HCT116 (cell line): Measurements from ENCODE around the gene GPC4. TPM values are rescaled to one million over a fixed set of nuclear protein-coding genes. Genes with fewer than 3 reads are reported as not detected.

Source experiments
- ATAC-seq: fragments of 200-7000 bp; cut with Tn5 transposase; 2 replicates; pipeline ENCODE4 v1.9.1; 2020; ENCODE audit warnings: mild to moderate bottlenecking, moderate library complexity
- BruUV-seq: library from RNA; stranded (reverse); fragments of 400-500 nt; replicated peaks from 2 replicates; lab custom pipeline; 2021; lab: Mats Ljungman, UMichigan
- CTCF ChIA-PET: fragments of 300-600 bp; sonication (Branson Sonifier 250); formaldehyde crosslinking; loops from one replicate; lab custom pipeline; 2021; ENCODE audit warnings: antibody characterized with exemption; lab: Charles Lee
- POLR2A ChIA-PET: fragments of 300-600, 350-600 bp; sonication (Branson Sonifier 250); formaldehyde crosslinking; loops from one replicate; lab custom pipeline; 2021; ENCODE audit warnings: antibody characterized with exemption; lab: Charles Lee
- RAD21 ChIA-PET, 2 experiments: fragments of 300-600 bp; sonication (Branson Sonifier 250); formaldehyde crosslinking; loops; one replicate each; lab custom pipeline; 2023; ENCODE audit warnings: low total read pairs in 2 of 2; ENCODE audit not compliant: uncharacterized antibody in 2 of 2, unreplicated experiment in 2 of 2, low non-redundant PET in 1 of 2; lab: Charles Lee
- DNase-seq: peaks from one replicate; pipeline ENCODE4 v3.0.0-alpha.2; 2010; ENCODE audit warnings: low read depth, low spot score
- H2AFZ ChIP-seq: fragments of 200-600 bp; shearing (Covaris generic), sonication (generic); 2 replicates; pipeline ENCODE4 v1.6.1; 2017; ENCODE audit warnings: low read depth, mixed run types, mixed read lengths, antibody characterized with exemption, low read length; ENCODE audit not compliant: poor library complexity, severe bottlenecking
- H3K27ac ChIP-seq: 2 replicates; pipeline ENCODE4 v1.5.1; 2012; ENCODE audit warnings: low read depth, low read length
- H3K27me3 ChIP-seq: fragments of 200-600 bp; sonication (generic); 2 replicates; pipeline ENCODE4 v1.6.1; 2016; ENCODE audit warnings: mixed run types, low read length, mixed read lengths; ENCODE audit not compliant: insufficient read depth
- H3K36me3 ChIP-seq, 2 experiments: fragments of 200-500 bp in 1 of 2; fragments of 200-600 bp in 1 of 2; sonication (Bioruptor generic) in 1 of 2; sonication (generic) in 1 of 2; 2 replicates each; pipeline versions ENCODE4 v1.5.1 to v1.6.1; 2014 to 2016; ENCODE audit warnings: low read length in 2 of 2, inconsistent platforms in 1 of 2, mixed read lengths in 1 of 2, mixed run types in 1 of 2; ENCODE audit not compliant: insufficient read depth in 2 of 2, control insufficient read depth in 1 of 2
- H3K4me1 ChIP-seq, 2 experiments: fragments of 200-600 bp in 1 of 2; sonication (generic) in 1 of 2; 2 replicates each; pipeline versions ENCODE4 v1.5.1 to v1.6.1; 2012 to 2017; ENCODE audit warnings: low read length in 2 of 2, inconsistent platforms in 1 of 2, mild to moderate bottlenecking in 1 of 2, mixed read lengths in 1 of 2, mixed run types in 1 of 2, moderate library complexity in 1 of 2; ENCODE audit not compliant: insufficient read depth in 2 of 2, control insufficient read depth in 1 of 2
- H3K4me2 ChIP-seq: fragments of 200-600 bp; sonication (generic); 2 replicates; pipeline ENCODE4 v1.6.1; 2017; ENCODE audit warnings: mixed run types, low read length, mixed read lengths
- H3K4me3 ChIP-seq, 2 experiments: fragments of 200-600 bp in 1 of 2; sonication (generic) in 1 of 2; replicated peaks in 1 of 2; 2 replicates each; pipeline ENCODE4 v1.5.1; 2011 to 2016; ENCODE audit warnings: low read length in 2 of 2, control low read depth in 1 of 2, low read depth in 1 of 2, mild to moderate bottlenecking in 1 of 2, mixed read lengths in 1 of 2, mixed run types in 1 of 2
- H3K79me2 ChIP-seq: fragments of 200-600 bp; sonication (generic); 2 replicates; pipeline ENCODE4 v1.6.1; 2017; ENCODE audit warnings: mild to moderate bottlenecking, mixed run types, low read length, moderate library complexity, mixed read lengths; ENCODE audit not compliant: insufficient read depth
- H3K9ac ChIP-seq: fragments of 200-600 bp; sonication (generic); 2 replicates; pipeline ENCODE4 v1.6.1; 2016; ENCODE audit warnings: low read length, mixed read lengths
- H3K9me2 ChIP-seq: fragments of 200-600 bp; sonication (generic), shearing (Covaris generic); 2 replicates; pipeline ENCODE4 v1.6.1; 2017; ENCODE audit warnings: mixed run types, mild to moderate bottlenecking, moderate library complexity; ENCODE audit not compliant: insufficient read depth
- H3K9me3 ChIP-seq, 2 experiments: fragments of 200-500 bp in 1 of 2; fragments of 200-600 bp in 1 of 2; sonication (Bioruptor generic) in 1 of 2; sonication (generic) in 1 of 2; 2 replicates each; pipeline ENCODE4 v1.6.1; 2014 to 2017; ENCODE audit warnings: low read length in 2 of 2, mixed read lengths in 2 of 2, inconsistent platforms in 1 of 2, low read depth in 1 of 2, mild to moderate bottlenecking in 1 of 2, mixed run types in 1 of 2, moderate library complexity in 1 of 2; ENCODE audit not compliant: control insufficient read depth in 1 of 2, insufficient read depth in 1 of 2
- H4K20me1 ChIP-seq: fragments of 200-600 bp; sonication (generic), shearing (Covaris generic); 2 replicates; pipeline ENCODE4 v1.6.1; 2017; ENCODE audit warnings: mixed run types, mild to moderate bottlenecking, moderate library complexity; ENCODE audit not compliant: insufficient read depth
- ATF3 ChIP-seq: IDR thresholded peaks from 2 replicates; pipeline ENCODE4 v1.6.1; 2012
- CBX3 ChIP-seq: IDR thresholded peaks from 2 replicates; pipeline ENCODE4 v1.6.1; 2012; ENCODE audit warnings: low read depth
- CEBPB ChIP-seq: IDR thresholded peaks from 2 replicates; pipeline ENCODE4 v1.6.1; 2012; ENCODE audit warnings: low read depth
- EGR1 ChIP-seq: IDR thresholded peaks from 2 replicates; pipeline ENCODE4 v1.6.1; 2012; ENCODE audit warnings: low read depth
- ELF1 ChIP-seq: IDR thresholded peaks from 2 replicates; pipeline ENCODE4 v1.6.1; 2012; ENCODE audit warnings: low read depth, borderline replicate concordance
- EZH2 ChIP-seq: fragments of 200-600 bp; sonication (generic); IDR thresholded peaks from 2 replicates; pipeline ENCODE4 v1.6.1; 2017; ENCODE audit warnings: antibody characterized with exemption, mixed run types
- EZH2phosphoT487 ChIP-seq: fragments of 200-600 bp; IDR thresholded peaks from 2 replicates; pipeline ENCODE4 v1.6.1; 2018; ENCODE audit warnings: antibody characterized with exemption, borderline replicate concordance
- FOSL1 ChIP-seq: IDR thresholded peaks from 2 replicates; pipeline ENCODE4 v1.6.1; 2012; ENCODE audit warnings: low read depth
- JUND ChIP-seq: IDR thresholded peaks from 2 replicates; pipeline ENCODE4 v1.6.1; 2012
- POLR2AphosphoS5 ChIP-seq: IDR thresholded peaks from 2 replicates; pipeline ENCODE4 v1.6.1; 2011; ENCODE audit warnings: mild to moderate bottlenecking, low read depth, low read length, moderate library complexity
- RAD21 ChIP-seq: IDR thresholded peaks from 2 replicates; pipeline ENCODE4 v1.6.1; 2012; ENCODE audit warnings: low read depth, mild to moderate bottlenecking
- SIN3A ChIP-seq: IDR thresholded peaks from 2 replicates; pipeline ENCODE4 v1.6.1; 2012; ENCODE audit warnings: low read depth
- SP1 ChIP-seq: IDR thresholded peaks from 2 replicates; pipeline ENCODE4 v1.6.1; 2012; ENCODE audit warnings: low read depth
- SRF ChIP-seq: IDR thresholded peaks from 2 replicates; pipeline ENCODE4 v1.6.1; 2012; ENCODE audit warnings: low read depth
- TCF7L2 ChIP-seq: IDR thresholded peaks from 2 replicates; pipeline ENCODE4 v1.7.0; 2011; ENCODE audit warnings: borderline replicate concordance, inconsistent platforms; ENCODE audit not compliant: insufficient read depth, insufficient read length; ENCODE audit errors: extremely low read depth
- ZBTB33 ChIP-seq: IDR thresholded peaks from 2 replicates; pipeline ENCODE4 v1.6.1; 2011; ENCODE audit warnings: mild to moderate bottlenecking, low read length, moderate library complexity; ENCODE audit not compliant: insufficient replicate concordance; ENCODE audit errors: extremely low read depth
- ZFX ChIP-seq: fragments of 450-650 bp; IDR thresholded peaks from 2 replicates; pipeline ENCODE4 v1.6.1; 2017
- ZNF274 ChIP-seq: fragments of 200-500 bp; sonication (Bioruptor generic); IDR thresholded peaks from 2 replicates; pipeline ENCODE4 v1.6.1; 2014; ENCODE audit warnings: mild to moderate bottlenecking, low read depth, low read length, inconsistent platforms
- intact Hi-C: fragments of 100-400 bp; cut with micrococcal nuclease; formaldehyde crosslinking; loops from 2 replicates; pipeline ENCODE4 v1.10.0; 2022
- total RNA-seq: library from RNA; stranded (reverse); gene quantifications from one replicate; pipeline ENCODE4 v1.2.1, GENCODE V29; 2021; ENCODE audit not compliant: unreplicated experiment
- TF ChIP-seq, protein P1 (sequence below): IDR thresholded peaks from 2 replicates; pipeline ENCODE4 v1.6.1; 2012
- TF ChIP-seq, protein P2 (sequence below), 3 experiments: fragments of 200-600 bp in 1 of 3; sonication (generic) in 1 of 3; IDR thresholded peaks in 2 of 3; conservative IDR thresholded peaks in 1 of 3; 2 replicates each; pipeline ENCODE4 v1.5.1; 2012 to 2017; ENCODE audit warnings: low read depth in 2 of 3, low read length in 2 of 3, antibody characterized with exemption in 1 of 3, borderline replicate concordance in 1 of 3, control low read depth in 1 of 3, mild to moderate bottlenecking in 1 of 3, mixed read lengths in 1 of 3, mixed run types in 1 of 3, moderate library complexity in 1 of 3; ENCODE audit not compliant: insufficient read depth in 1 of 3

GPC4 gene
- total RNA-seq, 1 experiment from 2014 or later = 9.7 TPM

DNA sequence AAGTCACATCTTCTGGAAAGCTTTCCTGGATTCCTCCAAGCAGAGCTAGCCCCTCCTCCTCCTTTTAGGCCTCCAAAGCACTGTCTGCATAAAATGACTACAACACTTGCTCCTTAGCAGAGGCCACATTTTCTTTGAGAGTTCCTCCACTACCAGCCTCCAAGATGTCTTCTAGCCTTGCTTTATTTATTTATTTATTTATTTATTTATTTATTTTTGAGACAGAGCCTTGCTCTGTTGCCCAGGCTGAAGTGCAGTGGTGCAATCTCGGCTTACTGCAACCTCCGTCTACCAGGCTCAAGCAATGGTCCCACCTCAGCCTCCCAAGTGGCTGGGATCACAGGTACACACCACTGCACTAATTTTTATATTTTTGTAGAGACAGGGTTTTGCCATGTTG is 4.6 kb upstream of the GPC4 start (continued):
- TF ChIP-seq CBX3 (no peak), SRF (no peak), POLR2AphosphoS5 (no peak), EZH2 (no peak), EGR1 (no peak)
- TF ChIP-seq, protein P1, sequence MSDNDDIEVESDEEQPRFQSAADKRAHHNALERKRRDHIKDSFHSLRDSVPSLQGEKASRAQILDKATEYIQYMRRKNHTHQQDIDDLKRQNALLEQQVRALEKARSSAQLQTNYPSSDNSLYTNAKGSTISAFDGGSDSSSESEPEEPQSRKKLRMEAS = no peak

DNA sequence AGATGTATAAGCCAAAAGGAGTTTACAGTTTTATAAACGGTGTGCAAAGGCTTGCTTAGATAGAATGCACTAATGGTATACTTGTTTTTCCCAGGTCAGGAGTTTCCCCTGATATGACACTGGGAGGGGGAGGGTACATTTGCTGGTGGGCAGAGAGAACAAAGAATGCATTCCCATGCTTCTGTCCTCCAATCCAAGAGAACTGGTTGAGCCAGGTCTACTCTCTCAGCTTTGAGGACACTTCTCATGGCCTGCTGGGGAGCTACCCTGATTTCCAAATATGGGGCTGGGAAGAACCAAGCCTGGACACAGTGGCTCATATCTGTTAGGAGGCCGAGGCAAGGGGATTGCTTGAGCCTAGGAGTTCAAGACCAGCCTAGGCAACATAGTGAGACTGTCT is 3.3 kb upstream of the GPC4 start:
- BruUV-seq = no TSS peak
- TF ChIP-seq ZBTB33 = no peak
- TF ChIP-seq JUND = no peak
- no peak for TF ChIP-seq SP1
- no peak for TF ChIP-seq CBX3
- no peak for TF ChIP-seq EZH2phosphoT487
- TF ChIP-seq FOSL1 = no peak
- no peak for TF ChIP-seq ZNF274
- TF ChIP-seq ZFX = no peak
- TF ChIP-seq SRF = no peak
- TF ChIP-seq EZH2 = no peak
- TF ChIP-seq TCF7L2 = no peak
- no peak for TF ChIP-seq EGR1
- TF ChIP-seq SIN3A = no peak
- TF ChIP-seq, protein P1 = no peak
- no peak for TF ChIP-seq ATF3
- TF ChIP-seq, protein P2, sequence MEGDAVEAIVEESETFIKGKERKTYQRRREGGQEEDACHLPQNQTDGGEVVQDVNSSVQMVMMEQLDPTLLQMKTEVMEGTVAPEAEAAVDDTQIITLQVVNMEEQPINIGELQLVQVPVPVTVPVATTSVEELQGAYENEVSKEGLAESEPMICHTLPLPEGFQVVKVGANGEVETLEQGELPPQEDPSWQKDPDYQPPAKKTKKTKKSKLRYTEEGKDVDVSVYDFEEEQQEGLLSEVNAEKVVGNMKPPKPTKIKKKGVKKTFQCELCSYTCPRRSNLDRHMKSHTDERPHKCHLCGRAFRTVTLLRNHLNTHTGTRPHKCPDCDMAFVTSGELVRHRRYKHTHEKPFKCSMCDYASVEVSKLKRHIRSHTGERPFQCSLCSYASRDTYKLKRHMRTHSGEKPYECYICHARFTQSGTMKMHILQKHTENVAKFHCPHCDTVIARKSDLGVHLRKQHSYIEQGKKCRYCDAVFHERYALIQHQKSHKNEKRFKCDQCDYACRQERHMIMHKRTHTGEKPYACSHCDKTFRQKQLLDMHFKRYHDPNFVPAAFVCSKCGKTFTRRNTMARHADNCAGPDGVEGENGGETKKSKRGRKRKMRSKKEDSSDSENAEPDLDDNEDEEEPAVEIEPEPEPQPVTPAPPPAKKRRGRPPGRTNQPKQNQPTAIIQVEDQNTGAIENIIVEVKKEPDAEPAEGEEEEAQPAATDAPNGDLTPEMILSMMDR (IDR thresholded peaks at IDR 0.05 in 2 of 3, conservative IDR thresholded peaks at IDR 0.05 in 1 of 3; ENCODE audit: borderline replicate concordance in 1 of 3, insufficient read depth in 1 of 3, low read depth in 2 of 3, low read length in 2 of 3) = no peak
- TF ChIP-seq RAD21 = no peak
- no peak for TF ChIP-seq CEBPB
- no peak for TF ChIP-seq ELF1

More for the DNA sequence above, 3.3 kb upstream of the GPC4 start:
- no peaks in the 10 kb centered on the region for H3K36me3 ChIP-seq
- ChIA-PET POLR2A (no interaction called here), RAD21 (no interaction called here), CTCF (no interaction called here)
- H4K20me1 ChIP-seq = no peaks in the 10 kb centered on the region
- H3K9me3 ChIP-seq = no peaks in the 10 kb centered on the region
- H3K4me1 ChIP-seq = peaks cover 0 to 5% of the 10 kb centered on the region in 2 experiments; a peak in 1 of 4 replicates
- H3K79me2 ChIP-seq = no peaks in the 10 kb centered on the region
- no peak overlapping the region for H3K4me2 ChIP-seq
- ATAC-seq (no peak), DNase-seq (no peak)
- no peak overlapping the region for H3K27ac ChIP-seq
- intact Hi-C loops = no loop called here
- no peaks in the 10 kb centered on the region for H3K27me3 ChIP-seq
- H2AFZ ChIP-seq = no peak overlapping the region
- no peak overlapping the region for H3K4me3 ChIP-seq
- no peaks in the 10 kb centered on the region for H3K9me2 ChIP-seq
- no peak overlapping the region for H3K9ac ChIP-seq
